Measurements from ENCODE around the gene VSIG8.

The VSIG8 gene

GRCh38 chr1:159828581-159829272 lies 33.7 kb downstream of the VSIG8 start:
- no peaks in the 10 kb centered on the region for H3K36me3 ChIP-seq (ENCODE audit: control insufficient read depth, insufficient read depth, low read length)
- no peak for DNase-seq (ENCODE audit: extremely low read depth, insufficient read length)
- H3K4me3 ChIP-seq (replicated peaks; ENCODE audit: low read depth, low read length): no peak overlapping the region
- H3K27me3 ChIP-seq (replicated peaks; ENCODE audit: control insufficient read depth, insufficient read depth, low read length): peaks cover 2% of the 10 kb centered on the region; the same call in 1 of the 2 replicates
- no peak for TF ChIP-seq CTCF (IDR thresholded peaks at IDR 0.05; ENCODE audit: insufficient read depth, low read length, poor library complexity, severe bottlenecking)

DNA sequence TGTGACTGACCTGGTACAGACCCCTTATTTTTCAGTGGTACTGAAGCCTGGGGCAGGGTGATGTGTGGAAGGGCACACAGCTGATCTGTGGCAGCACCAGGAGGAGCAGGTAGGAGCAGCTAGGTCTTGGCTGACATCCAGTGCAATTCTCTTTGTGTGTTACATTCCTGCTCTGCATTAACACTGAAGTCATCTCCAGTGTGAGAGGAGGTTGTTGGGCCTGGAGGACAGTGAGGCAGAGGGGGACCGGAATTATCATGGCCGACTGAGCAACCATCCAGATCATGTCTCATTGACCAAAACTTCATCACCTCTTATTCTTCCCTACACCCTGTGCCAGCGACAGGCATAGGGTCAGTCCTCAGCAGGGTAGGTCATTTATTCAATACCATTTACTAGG lies 34.3 kb downstream of the VSIG8 start:
- Histone ChIP-seq H3K36me3 (ENCODE audit: control insufficient read depth, insufficient read depth, low read length) (no peaks in the 10 kb centered on the region), H3K4me3 (replicated peaks; ENCODE audit: low read depth, low read length) (no peak overlapping the region), H3K27me3 (replicated peaks; ENCODE audit: control insufficient read depth, insufficient read depth, low read length) (peaks cover 2% of the 10 kb centered on the region; the same call in 1 of the 2 replicates)
- no peak for DNase-seq (ENCODE audit: extremely low read depth, insufficient read length)
- TF ChIP-seq CTCF (IDR thresholded peaks at IDR 0.05; ENCODE audit: insufficient read depth, low read length, poor library complexity, severe bottlenecking): no peak

DNA sequence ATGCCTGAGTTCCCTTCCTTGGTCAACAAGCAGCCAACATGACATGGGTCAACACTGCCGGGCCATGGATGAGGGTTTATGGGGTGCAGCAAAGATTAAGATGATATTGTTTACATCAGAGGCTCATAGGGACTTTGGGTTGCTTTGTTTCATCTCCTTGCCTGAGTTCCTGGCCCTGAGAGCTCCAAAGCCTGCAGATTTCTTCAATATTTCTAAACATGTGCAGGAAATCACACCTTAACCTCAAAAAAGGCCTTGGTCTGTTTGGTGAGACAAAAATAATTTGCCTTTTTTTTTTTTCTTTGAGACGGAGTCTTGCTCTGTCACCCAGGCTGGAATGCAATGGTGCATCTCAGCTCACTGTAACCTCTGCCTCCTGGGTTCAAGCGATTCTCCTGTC lies 34.9 kb downstream of the VSIG8 start:
- H3K36me3 ChIP-seq (ENCODE audit: control insufficient read depth, insufficient read depth, low read length): no peaks in the 10 kb centered on the region
- no peak overlapping the region for H3K4me3 ChIP-seq (replicated peaks; ENCODE audit: low read depth, low read length)
- TF ChIP-seq CTCF (IDR thresholded peaks at IDR 0.05; ENCODE audit: insufficient read depth, low read length, poor library complexity, severe bottlenecking): no peak
- H3K27me3 ChIP-seq (replicated peaks; ENCODE audit: control insufficient read depth, insufficient read depth, low read length): peaks cover 3% of the 10 kb centered on the region
- no peak for DNase-seq (ENCODE audit: extremely low read depth, insufficient read length)

DNA sequence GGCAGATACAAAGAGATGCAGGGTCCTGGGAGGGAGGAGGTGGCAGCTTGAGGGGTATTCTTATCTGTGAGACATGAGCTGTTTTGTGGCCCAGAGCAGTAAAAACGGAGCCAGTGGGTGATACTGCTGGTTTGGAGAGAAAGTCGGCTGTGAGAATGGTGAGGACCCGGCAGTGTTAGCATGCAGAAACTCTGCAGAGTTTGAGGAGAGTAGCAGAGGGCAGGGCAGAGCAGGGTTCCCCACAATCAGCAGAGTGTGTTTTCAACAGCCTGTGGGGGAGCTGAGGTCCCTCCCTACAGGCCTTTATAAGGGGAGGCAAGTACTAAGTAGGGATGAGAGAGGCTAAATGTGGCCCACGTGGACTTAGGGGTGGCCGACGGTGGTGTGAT lies 35.4 kb downstream of the VSIG8 start:
- no peak overlapping the region for H3K4me3 ChIP-seq (replicated peaks; ENCODE audit: low read depth, low read length)
- no peak for TF ChIP-seq CTCF (IDR thresholded peaks at IDR 0.05; ENCODE audit: insufficient read depth, low read length, poor library complexity, severe bottlenecking)
- H3K27me3 ChIP-seq (replicated peaks; ENCODE audit: control insufficient read depth, insufficient read depth, low read length): peaks cover 6% of the 10 kb centered on the region
- H3K36me3 ChIP-seq (ENCODE audit: control insufficient read depth, insufficient read depth, low read length): no peaks in the 10 kb centered on the region
- no peak for DNase-seq (ENCODE audit: extremely low read depth, insufficient read length)

GRCh38 chr1:159826441-159827101 lies 35.9 kb downstream of the VSIG8 start, which contains the start of gene SLAMF8:
SLAMF8 (plus strand) TSS chr1:159826873; CDS start chr1:159826899, 26 bp downstream.
- peaks cover 6% of the 10 kb centered on the region for H3K27me3 ChIP-seq (replicated peaks; ENCODE audit: control insufficient read depth, insufficient read depth, low read length)
- H3K4me3 ChIP-seq (replicated peaks; ENCODE audit: low read depth, low read length): no peak within 1 kb of the TSS
- peak; percentile 37 for DNase-seq (ENCODE audit: extremely low read depth, insufficient read length)
- no peaks in the 10 kb centered on the region for H3K36me3 ChIP-seq (ENCODE audit: control insufficient read depth, insufficient read depth, low read length)
- TF ChIP-seq CTCF (IDR thresholded peaks at IDR 0.05; ENCODE audit: insufficient read depth, low read length, poor library complexity, severe bottlenecking): no peak
